Inflammatory macrophage treated with lipopolysaccharide for 1 hour (primary cell): ENCODE data around the gene KIF3B.
A peak's percentile ranks its signal among the peaks of the same experiment; 100 is the strongest.
"Not testable (repeated sequence)": the region's sequence is repeated elsewhere in the genome, so short reads cannot be mapped to it uniquely, and the experiment has no call there.

ENCODE experiments used
- DNase-seq, 2 donors: peaks; one replicate each; pipeline ENCODE4 v3.0.0-alpha.2; 2020 to 2022

The KIF3B gene

GRCh38 chr20:32249030-32249738 is 28.3 kb upstream of the KIF3B start:
- DNase-seq, result peak; percentile 45 to 74

GRCh38 chr20:32251470-32251869 is 26.0 kb upstream of the KIF3B start:
- DNase-seq, result no peak

- no peak for DNase-seq
Measured at GRCh38 chr20:32252189-32252588, 25.3 kb upstream of the KIF3B start.

- not testable (repeated sequence) for DNase-seq
Measured at GRCh38 chr20:32260973-32261372, 16.5 kb upstream of the KIF3B start.

GRCh38 chr20:32261644-32262043 is 15.8 kb upstream of the KIF3B start:
- no peak for DNase-seq

GRCh38 chr20:32263398-32263954 is 14.0 kb upstream of the KIF3B start:
- no peak for DNase-seq

GRCh38 chr20:32271620-32272019 is 5.8 kb upstream of the KIF3B start:
- no peak for DNase-seq

- no peak for DNase-seq
Measured at GRCh38 chr20:32274359-32274758, 3.1 kb upstream of the KIF3B start.

GRCh38 chr20:32275163-32275562 is 2.3 kb upstream of the KIF3B start:
- not testable (repeated sequence) for DNase-seq

GRCh38 chr20:32278199-32278643 is 770 bp downstream of the KIF3B start:
- peak; percentile 10 to 11 for DNase-seq

GRCh38 chr20:32281711-32282110 is 4.3 kb downstream of the KIF3B start:
- no peak for DNase-seq

GRCh38 chr20:32282461-32282860 is 5.0 kb downstream of the KIF3B start:
- no peak for DNase-seq

- no peak for DNase-seq
Measured at GRCh38 chr20:32285082-32285620, 7.7 kb downstream of the KIF3B start.

GRCh38 chr20:32285621-32286371 is 8.3 kb downstream of the KIF3B start:
- peak in 1 of 2 donors; percentile 15 for DNase-seq

GRCh38 chr20:32287231-32287638 is 9.8 kb downstream of the KIF3B start:
- DNase-seq, result no peak

- no peak for DNase-seq
Measured at GRCh38 chr20:32288225-32288849, 10.9 kb downstream of the KIF3B start.

GRCh38 chr20:32289299-32289660 is 11.8 kb downstream of the KIF3B start:
- DNase-seq, result not testable (repeated sequence)

- no peak for DNase-seq
Measured at GRCh38 chr20:32289661-32290431, 12.4 kb downstream of the KIF3B start.

GRCh38 chr20:32291166-32291565 is 13.7 kb downstream of the KIF3B start:
- DNase-seq, result no peak

GRCh38 chr20:32292548-32292947 is 15.1 kb downstream of the KIF3B start:
- DNase-seq, result no peak

- no peak for DNase-seq
Measured at GRCh38 chr20:32294071-32294470, 16.6 kb downstream of the KIF3B start.

- no peak for DNase-seq
Measured at GRCh38 chr20:32296412-32296811, 19.0 kb downstream of the KIF3B start.
